Caki2 (cell line): ENCODE results near the gene ZNF556. TPM values are rescaled to one million over a fixed set of nuclear protein-coding genes. Genes with fewer than 3 reads are reported as not detected.

Experiments used
- DNase-seq: peaks from one replicate; pipeline ENCODE4 v3.0.0-alpha.2; 2015; ENCODE audit warnings: low read depth
- in situ Hi-C: cut with HindIII; loops from 2 replicates; pipeline ENCODE4 v1.10.0; 2016; ENCODE audit warnings: low sequenced_read_pairs, low pct_unique_long_range_greater_than_20kb, mixed read lengths
- total RNA-seq: library from RNA; depleted of rRNA; stranded (reverse); fragments of >200 nt; shearing (Covaris generic); gene quantifications from 2 replicates; pipeline ENCODE4 v1.2.3, GENCODE V29; 2014; ENCODE audit warnings: low replicate concordance; rRNA removed

The ZNF556 gene
- total RNA-seq: 0.20 TPM in 1 of 2 replicates, not detected in the other

DNA sequence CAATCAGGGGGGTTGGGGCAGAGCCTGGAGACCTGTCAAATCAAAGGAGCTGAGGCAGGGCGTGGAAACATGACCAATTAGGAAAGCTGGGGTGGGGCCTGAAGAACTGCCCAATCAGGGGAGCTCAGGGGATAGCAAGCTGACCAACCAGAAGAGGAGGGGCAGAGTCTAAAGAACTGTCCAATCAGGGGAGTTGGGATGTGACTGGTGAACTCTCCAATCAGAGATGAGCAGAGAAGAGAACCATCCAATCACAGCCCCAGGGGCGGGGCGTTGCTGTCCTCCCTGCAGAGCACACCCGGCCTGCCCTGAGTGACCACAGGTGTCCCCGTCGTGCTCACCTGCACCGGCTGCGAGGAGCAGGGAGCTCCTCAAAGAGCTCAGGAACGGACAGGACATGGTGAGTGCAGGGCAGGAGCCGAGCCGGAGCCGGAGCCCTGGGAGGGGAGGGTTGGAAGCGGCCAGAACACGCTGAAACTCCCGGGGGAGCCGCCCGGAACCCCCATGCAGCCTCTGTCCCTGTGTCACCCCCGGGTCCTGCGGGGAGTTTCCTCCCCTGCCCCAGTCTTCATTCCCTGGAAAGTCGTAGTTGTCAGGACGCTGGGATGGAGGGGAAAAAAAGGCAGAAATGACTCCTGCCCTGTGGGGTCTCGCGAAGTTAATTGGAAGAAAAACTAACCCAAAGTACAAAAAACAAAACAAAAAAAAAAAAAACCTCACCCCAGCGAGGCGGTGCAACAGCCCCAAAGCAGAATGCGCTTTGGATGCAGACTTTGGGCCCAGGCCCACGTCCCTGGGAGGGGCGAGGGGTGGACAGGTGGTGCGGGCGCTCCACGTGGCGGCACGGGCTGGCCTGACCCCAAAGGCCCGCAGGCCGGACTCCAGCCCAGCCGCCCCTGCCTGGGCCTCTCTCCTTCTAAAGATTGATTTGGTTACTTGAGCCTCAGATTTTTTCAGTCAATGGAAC, at the start of gene ZNF556:
Gene ZNF556 (plus strand): TSS at position 311 of the 967 bp plus-strand sequence. CDS start 87 bp downstream, at position 398.
- in situ Hi-C loops: no loop called here

DNA sequence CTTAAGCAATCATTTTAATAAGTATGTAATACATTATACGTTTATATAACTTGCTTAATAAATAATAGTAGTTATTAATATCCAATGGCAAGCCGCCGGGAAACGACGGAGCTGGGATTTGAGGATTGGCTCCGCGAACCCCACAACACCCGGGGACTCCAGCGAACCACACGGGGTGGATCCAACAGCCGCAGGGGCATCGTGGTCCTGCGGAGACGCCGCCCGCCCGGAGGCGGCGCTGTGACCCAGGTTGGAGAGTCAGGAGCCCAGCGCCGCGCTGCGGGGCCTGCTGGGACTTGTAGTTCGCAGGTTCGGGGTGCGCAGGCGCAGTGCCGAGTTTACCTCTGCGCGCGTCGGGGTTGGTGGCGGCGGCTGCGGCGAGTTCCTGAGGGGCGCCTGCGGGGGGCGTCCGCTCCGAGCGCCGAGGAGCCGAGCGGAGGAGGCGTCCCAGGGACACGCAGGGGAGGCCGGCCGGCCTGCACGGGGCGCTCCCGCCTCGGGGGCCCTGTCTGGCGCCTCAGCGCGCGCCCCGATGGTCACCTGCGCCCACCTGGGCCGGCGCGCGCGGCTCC, 47.5 kb upstream of the ZNF556 start, which contains the start of gene ZNF554:
Gene ZNF554 (plus strand): TSS at position 329 of the 572 bp plus-strand sequence. CDS start 204 bp downstream, at position 533.
- in situ Hi-C loops: no loop called here
- DNase-seq: peak; percentile 74

More for the DNA sequence above, at the start of gene ZNF556:
- peak; percentile 71 for DNase-seq

DNA sequence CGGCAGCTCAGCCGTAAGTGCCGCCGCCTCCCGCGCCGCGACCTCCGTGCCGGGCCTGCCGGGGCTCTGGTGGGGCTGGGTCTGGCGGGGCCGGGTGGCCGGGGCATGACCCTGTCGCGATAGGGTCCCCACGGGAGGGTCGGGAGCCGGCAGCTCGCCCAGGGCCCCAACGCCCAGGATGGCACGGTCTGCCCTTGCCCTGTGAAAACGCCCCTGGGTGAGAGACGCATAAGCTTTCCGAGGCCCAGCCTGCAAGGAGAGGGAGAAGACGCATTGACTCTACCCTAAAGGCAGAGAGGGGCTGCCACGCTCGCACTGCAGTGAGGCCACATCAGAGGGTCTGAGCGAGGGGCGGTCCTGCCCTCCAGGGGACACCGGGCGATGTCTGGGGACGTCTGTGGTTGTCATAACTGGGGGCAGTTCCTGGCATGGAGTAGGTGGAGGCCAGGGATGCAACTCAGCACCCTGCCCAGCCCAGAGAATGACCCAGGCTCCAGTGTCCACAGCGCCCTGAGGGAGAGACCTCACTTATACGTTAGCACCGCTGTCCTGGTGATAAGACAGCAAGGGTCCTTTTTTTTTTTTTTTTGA, 46.9 kb upstream of the ZNF556 start:
- no peak for DNase-seq
- in situ Hi-C loops: no loop called here

DNA sequence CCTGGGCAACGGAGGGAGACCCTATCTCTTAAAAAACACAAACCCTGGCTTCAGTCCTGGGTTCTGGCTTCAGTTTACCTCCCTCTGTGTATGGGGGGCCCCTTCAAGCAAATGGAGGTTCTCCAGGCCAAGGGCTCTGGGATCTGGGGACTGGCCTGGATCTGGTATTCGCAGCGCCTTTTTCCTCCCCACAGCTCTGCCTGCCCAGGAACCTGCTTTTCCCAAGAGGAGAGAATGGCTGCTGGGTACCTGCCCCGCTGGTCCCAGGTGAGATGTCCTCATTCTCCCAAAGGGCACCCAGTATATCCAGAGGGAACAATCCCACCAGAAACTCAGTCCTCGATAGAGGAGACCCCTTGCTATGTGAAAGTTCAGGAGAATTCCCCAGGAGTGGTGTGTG, 44.3 kb upstream of the ZNF556 start:
- no peak for DNase-seq
- in situ Hi-C loops: no loop called here

DNA sequence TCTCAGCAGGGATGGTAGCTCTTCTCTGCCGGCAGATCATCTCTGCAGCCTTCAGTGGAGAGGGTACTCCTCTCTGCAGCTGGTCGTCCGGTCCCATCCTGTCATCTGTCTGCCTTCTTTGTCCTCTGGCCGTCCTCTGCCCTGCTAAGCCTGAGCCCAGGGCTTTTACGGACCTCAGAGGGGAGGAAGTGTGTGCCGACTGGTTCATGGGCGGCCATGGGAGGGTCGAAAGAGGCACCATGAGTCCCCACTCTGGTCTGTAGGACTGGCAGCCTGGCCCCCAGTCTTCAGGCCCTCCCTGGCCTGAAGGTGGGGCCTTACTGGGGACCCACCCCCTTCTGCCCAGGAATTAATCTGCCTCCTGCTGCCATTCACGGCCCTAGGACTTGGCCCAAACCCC, 43.5 kb upstream of the ZNF556 start:
- in situ Hi-C loops: no loop called here
- DNase-seq: no peak

DNA sequence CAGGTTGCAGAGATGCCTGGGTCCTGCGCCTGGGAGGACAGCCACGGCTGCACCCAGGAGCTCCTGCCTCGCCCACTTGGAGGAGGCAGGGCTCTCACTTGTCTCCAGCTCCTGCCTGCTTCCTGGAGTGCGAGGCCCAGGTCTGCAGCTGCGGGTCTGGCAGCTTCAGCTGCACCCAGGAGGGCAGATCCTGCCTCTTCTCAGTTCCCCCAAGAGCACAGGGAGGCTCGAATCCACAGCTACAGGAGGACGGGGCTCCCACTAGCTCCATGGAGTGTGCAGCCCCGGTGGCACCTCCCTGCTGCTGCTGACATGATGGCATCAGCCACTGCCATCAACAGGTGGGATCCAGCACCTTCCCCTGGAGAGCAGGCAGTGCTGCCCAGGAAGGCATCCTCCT, 43.0 kb upstream of the ZNF556 start:
- in situ Hi-C loops: no loop called here
- no peak for DNase-seq

DNA sequence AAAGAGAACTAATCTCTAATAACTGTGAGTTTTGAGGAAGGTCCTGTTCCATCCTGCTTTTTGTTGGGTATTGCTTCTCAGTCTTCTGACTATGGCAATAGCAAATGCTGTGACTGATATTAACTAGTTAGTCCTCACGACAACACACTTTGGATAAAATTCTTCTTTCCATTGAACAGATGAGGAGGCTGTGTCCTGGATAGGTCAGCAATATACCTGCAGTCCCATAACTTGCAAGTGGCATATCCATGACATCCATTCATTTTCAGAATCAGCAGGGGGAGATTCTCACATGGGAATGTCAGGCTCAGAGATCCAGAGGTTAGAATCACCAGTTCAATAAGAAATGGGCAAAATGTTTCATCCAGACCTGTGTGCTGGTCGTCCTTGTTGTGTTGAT, 40.1 kb upstream of the ZNF556 start:
- in situ Hi-C loops: no loop called here
- no peak for DNase-seq

DNA sequence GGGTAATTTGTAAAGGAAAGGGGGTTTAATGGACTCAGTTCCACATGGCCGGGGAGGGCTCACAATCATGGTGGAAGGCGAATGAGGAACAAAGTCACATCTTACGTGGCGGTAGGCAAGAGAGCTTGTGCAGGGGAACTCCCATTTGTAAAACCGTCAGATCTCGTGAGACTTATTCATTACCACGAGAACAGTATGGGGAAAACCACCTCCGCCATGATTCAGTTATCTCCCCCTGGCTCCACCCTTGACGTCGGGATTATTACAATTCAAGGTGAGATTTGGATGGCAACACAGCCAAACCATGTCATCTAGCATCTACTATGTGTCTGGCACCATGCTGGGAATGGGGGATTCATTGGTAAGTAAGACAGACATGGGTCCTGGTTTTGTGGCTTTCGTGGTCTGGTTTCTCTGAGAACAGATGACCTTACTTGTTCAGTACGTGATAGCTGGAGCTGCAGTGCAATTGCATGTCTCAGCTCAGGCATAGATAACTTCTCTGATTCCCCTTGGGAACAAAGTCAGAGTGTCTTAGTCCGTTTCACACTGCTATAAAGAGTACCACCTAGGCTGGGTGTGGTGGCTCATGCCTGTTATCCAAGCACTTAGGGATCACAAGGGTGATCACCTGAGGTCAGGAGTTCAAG, 39.2 kb upstream of the ZNF556 start:
- in situ Hi-C loops: no loop called here
- DNase-seq: no peak

DNA sequence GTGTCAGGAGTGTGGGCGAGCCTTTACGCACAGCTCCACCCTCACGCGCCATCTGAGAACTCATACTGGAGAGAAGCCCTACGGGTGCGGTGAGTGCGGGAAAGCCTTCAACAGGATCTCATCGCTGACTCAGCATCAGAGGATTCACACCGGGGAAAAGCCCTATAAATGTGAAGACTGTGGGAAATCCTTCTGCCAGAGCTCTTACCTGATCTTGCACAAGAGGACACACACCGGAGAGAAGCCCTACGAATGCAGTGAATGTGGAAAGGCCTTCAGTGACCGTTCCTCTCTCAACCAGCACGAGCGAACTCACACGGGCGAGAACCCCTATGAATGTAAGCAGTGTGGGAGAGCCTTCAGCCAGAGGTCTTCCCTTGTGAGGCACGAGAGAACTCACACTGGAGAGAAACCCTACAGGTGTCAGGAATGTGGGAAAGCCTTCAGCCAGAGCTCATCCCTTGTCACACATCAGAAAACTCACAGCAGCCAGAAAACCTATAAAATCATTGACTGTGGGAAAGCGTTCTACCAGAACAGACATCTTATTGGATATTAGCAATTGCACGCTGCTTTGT, 32.8 kb upstream of the ZNF556 start:
- in situ Hi-C loops: no loop called here
- DNase-seq: no peak

DNA sequence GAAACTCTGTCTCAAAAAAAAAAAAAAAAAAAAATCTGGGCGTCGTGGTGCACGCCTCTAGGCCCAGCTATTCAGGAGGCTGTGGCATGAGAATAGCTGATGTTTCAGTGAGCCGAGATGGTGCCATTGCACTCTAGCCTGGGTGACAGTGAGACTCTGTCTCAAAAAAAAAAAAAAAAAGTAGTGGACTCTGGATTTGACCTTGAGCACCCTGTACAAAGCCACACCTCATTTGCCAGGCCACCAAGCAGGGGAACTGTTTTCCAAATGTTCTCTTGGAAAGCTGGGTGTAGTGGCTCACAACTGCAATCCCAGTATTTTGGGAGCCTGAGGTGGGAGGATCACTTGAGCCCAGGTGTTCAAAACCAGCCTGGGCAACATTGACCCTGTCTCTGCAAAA, 29.7 kb upstream of the ZNF556 start:
- in situ Hi-C loops: no loop called here
- no peak for DNase-seq

DNA sequence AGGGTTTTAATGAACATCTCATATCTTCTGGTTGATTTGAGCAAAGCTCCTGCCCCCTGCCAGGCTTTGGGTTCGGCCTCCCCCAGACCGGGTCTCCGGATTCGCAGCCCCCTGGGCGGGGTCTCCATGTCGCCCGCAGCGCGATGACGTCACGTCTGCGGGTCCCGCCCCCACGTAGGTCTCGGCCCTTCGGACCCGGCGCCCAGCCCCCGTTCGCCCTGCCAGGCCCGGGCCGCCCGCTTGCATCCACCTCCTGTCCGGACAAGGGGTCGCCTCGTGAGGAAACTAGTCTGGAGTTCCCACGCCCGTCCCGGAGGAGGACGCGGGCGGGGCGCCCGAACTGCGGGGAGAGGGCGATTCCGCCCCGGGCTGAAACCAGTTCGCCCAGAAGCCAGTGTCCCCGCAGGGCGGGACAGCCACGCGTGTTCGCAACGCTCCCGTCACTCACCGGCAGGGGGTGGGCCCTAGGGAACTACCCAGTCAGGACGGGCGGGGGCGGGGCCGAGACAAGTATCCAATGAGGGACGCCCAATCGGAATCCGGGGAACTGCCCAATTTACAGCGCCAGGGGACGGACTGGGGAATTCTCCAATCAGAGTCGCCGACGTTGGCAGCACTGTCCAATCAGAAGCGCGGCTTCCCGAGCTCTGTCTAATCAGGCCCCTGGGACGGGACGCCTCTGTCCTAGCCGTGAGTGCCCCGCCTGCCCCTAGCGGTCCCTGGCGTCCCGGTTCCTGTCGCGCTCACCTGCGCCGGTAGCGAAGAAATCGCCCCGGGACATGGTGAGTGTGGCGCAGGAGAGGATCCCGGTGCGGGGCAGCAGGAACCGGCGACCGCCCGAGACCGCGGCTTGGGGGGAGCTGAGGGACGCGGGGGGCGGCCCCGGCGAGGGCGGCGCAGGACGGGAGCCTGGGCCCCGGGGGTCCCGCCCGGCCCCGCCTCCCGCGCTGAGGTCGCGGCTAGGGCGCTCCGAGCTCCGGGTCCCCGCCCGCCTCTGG, 26.0 kb upstream of the ZNF556 start, which contains the start of gene ZNF555:
Gene ZNF555 (plus strand): TSS at position 682 of the 998 bp plus-strand sequence. CDS start 98 bp downstream, at position 780.
- in situ Hi-C loops: no loop called here

DNA sequence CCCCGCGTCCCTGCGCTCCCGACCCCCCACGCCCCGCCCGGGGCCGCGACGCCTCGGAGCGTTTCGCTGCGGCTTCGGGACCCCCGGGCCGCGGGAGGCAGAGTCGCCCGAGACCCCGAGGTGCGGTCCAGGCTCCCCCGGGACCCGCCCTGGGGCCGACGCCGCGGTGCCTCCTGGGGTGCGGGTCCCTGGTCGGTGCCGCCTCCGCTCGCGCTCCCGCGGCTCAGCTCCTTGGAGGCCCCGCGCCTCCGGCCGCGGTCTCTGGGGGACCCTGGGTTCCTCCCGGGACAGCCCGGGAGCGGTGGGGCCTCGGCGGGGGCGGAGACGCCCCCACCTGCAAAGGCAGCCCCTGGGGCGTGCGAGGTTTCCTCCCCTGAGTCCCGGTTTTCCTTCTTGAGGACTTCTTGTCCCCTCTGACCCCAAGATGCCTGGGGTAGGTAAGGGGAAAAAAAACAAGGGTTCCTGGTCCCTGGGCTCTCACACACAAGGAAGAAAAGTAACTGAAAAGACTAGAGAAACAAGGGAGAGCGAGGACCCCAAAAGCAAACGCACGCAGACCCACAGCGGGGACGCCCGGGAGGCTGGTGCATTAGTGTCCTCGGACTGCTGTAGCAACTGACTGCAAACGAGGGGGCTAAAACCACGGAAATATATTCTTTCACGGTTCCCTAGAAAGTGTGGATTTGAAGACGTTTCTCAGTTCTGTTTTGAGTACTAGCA, 25.1 kb upstream of the ZNF556 start:
- DNase-seq: no peak
- in situ Hi-C loops: no loop called here

More for the DNA sequence above, 26.0 kb upstream of the ZNF556 start, which contains the start of gene ZNF555:
- peak; percentile 90 for DNase-seq

DNA sequence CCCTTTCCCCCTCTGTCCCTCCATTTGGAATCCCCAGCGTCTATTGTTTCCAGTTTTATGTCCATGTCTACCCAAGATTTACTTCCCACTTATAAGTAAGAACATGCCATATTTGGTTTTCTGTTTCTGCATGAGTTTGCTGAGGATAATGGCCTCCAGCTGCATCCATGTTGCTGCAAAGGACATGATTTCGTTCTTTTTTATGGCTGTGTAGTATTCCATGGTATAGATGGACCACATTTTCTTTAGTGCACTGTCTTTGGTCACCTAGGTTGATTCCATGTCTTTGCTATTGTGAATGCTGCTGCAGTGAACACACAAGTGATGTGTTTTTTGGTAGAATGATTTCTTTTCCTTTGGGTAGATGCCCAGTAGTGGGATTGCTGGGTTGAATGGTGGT, 22.0 kb upstream of the ZNF556 start:
- in situ Hi-C loops: no loop called here

DNA sequence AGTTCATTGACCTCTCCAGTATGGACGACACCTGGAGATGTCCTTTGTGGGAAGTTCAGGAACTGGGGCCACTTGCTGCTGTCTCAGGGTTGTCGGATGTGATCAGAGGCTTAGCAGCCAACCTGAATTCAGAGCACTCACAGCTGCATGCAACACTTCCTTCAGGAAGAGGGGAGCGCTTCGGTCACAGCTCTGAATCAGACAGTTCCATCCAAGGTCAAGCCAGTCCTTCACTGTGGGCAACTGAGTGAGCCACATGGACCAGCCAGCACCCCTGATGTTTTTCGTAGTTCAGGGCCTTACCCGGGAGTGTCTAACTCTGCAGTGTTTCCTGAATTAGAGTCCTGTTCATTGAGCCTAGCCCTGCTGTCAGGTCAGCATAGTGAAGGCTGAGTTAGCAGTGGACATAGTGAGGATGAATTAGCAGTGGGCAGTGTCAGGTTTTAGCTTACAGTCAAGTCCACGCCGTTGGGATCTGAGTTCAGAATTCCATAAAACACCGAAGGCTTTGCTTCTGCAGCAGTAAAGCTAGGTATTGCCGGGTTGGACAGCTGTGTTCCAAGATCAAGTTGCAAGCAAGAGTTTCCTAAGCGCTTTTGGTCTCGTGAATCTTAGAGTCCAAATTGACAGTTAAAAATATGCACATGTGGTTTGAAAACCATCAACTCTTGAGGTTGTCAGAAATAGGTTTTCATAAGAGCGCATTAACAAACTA, 20.8 kb upstream of the ZNF556 start:
- in situ Hi-C loops: no loop called here
- DNase-seq: no peak

More for the DNA sequence above, 22.0 kb upstream of the ZNF556 start:
- no peak for DNase-seq

DNA sequence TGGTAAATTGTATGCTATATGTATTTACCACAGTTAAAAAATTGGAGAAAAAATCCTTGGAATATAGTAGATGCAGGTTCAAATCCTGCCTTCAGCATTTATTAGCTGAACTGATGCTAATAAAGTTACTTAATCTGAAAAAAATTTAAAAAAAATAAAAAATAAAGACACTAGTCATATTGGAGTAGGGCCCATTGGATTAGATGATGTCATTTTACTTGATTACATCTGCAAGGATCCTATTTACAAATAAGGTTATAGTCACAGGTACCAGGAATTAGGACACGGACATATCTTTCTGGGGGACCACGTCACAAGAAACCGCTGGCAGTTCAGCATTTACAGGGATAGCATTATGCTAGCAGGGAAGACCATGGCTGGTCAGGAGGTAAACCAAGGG, 19.6 kb upstream of the ZNF556 start:
- in situ Hi-C loops: no loop called here
- no peak for DNase-seq

DNA sequence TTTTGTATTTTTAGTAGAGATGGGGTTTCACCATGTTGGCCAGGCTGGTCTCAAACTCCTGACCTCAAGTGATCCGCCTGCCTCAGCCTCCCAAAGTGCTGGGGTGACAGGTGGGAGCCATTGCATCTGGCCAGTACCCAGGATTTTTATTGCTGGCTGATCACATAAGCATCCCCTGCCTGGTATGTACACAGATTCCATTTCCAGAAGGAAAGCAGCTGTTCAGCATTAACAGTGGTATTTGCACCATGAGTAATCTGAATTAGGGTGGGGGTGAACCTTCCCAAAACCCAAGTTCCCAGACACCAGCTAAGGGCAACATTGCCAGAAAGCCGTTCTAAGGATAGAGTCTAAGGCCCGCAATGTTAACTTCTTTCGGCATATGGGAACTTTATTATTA, 18.5 kb upstream of the ZNF556 start:
- in situ Hi-C loops: no loop called here
- DNase-seq: no peak
